ENCODE results near the gene DBNDD1. TPM values are rescaled to one million over a fixed set of nuclear protein-coding genes. Genes with fewer than 3 reads are reported as not detected.

Gene DBNDD1
- total RNA-seq, 1 experiment from 2014 or later, result 60.2 TPM

GRCh38 chr16:89993377-89993776 is 25.9 kb downstream of the DBNDD1 start (continued):
- no peak for TF ChIP-seq EZH2phosphoT487 (IDR thresholded peaks at IDR 0.05; ENCODE audit: borderline replicate concordance)

GRCh38 chr16:89990799-89991198 is 28.5 kb downstream of the DBNDD1 start:
- peaks cover 9% of the 10 kb centered on the region; the same call in 1 of the 2 replicates for H4K20me1 ChIP-seq (ENCODE audit: insufficient read depth)
- RAD21 ChIA-PET (ENCODE audit: low non-redundant PET in 1 of 2, low total read pairs in 2 of 2, uncharacterized antibody in 2 of 2, unreplicated experiment in 2 of 2), result no interaction called here
- H3K27ac ChIP-seq (ENCODE audit: low read depth, low read length), result no peak overlapping the region
- peaks cover 34 to 75% of the 10 kb centered on the region in 2 experiments for H3K36me3 ChIP-seq (ENCODE audit: control insufficient read depth in 1 of 2, insufficient read depth in 2 of 2, low read length in 2 of 2)
- ATAC-seq (no peak), DNase-seq (ENCODE audit: low read depth, low spot score) (no peak)
- intact Hi-C loops (cut with micrococcal nuclease), result no loop called here
- CTCF ChIA-PET, result no interaction called here
- no peaks in the 10 kb centered on the region for H3K27me3 ChIP-seq (ENCODE audit: insufficient read depth, low read length)
- no peak overlapping the region for H3K9ac ChIP-seq (ENCODE audit: low read length)
- H3K4me1 ChIP-seq (ENCODE audit: control insufficient read depth in 1 of 2, insufficient read depth in 2 of 2, low read length in 2 of 2), result peaks cover 0 to 8% of the 10 kb centered on the region in 2 experiments; a peak in 2 of 4 replicates
- H2AFZ ChIP-seq (ENCODE audit: low read depth, low read length, poor library complexity, severe bottlenecking), result no peak overlapping the region
- H3K9me3 ChIP-seq (ENCODE audit: control insufficient read depth in 1 of 2, insufficient read depth in 1 of 2, low read depth in 1 of 2, low read length in 2 of 2), result peaks cover 0 to 27% of the 10 kb centered on the region in 2 experiments; a peak in 1 of 4 replicates
- no peak overlapping the region for H3K4me3 ChIP-seq (replicated peaks in 1 of 2; ENCODE audit: low read depth in 1 of 2, low read length in 2 of 2)
- H3K79me2 ChIP-seq (ENCODE audit: insufficient read depth, low read length), result peaks cover 31% of the 10 kb centered on the region
- no peaks in the 10 kb centered on the region for H3K9me2 ChIP-seq (ENCODE audit: insufficient read depth)
- BruUV-seq (replicated peaks), result no TSS peak
- TF ChIP-seq ATF3 (IDR thresholded peaks at IDR 0.05) (no peak), YY1 (IDR thresholded peaks at IDR 0.05; ENCODE audit: extremely low read depth, insufficient replicate concordance, low read depth, low read length) (no peak), EGR1 (IDR thresholded peaks at IDR 0.05; ENCODE audit: low read depth) (no peak), SIN3A (IDR thresholded peaks at IDR 0.05; ENCODE audit: low read depth) (no peak), ZBTB33 (IDR thresholded peaks at IDR 0.05; ENCODE audit: extremely low read depth, insufficient replicate concordance, low read length) (no peak), ZFX (IDR thresholded peaks at IDR 0.05) (no peak), POLR2A (IDR thresholded peaks at IDR 0.05; ENCODE audit: borderline replicate concordance, extremely low read depth, insufficient read depth, insufficient read length) (no peak), FOSL1 (IDR thresholded peaks at IDR 0.05; ENCODE audit: low read depth) (no peak), SP1 (IDR thresholded peaks at IDR 0.05; ENCODE audit: low read depth) (no peak), MAX (IDR thresholded peaks at IDR 0.05) (no peak), ELF1 (IDR thresholded peaks at IDR 0.05; ENCODE audit: borderline replicate concordance, low read depth) (no peak), CBX3 (IDR thresholded peaks at IDR 0.05; ENCODE audit: low read depth) (no peak), ZNF274 (IDR thresholded peaks at IDR 0.05; ENCODE audit: low read depth, low read length) (no peak)
- POLR2A ChIA-PET, result no interaction called here
- H3K4me2 ChIP-seq (ENCODE audit: low read length), result no peak overlapping the region
